SH-SY5Y (cell line): ENCODE results near the gene SOAT2.

Experiments used
- GATA2 ChIP-seq: IDR thresholded peaks from 2 replicates; pipeline ENCODE4 v1.6.1; 2011; ENCODE audit warnings: mild to moderate bottlenecking, low read depth, low read length
- GATA3 ChIP-seq: IDR thresholded peaks from 2 replicates; pipeline ENCODE4 v1.6.1; 2011; ENCODE audit warnings: low read depth, mild to moderate bottlenecking, low read length, moderate library complexity

DNA sequence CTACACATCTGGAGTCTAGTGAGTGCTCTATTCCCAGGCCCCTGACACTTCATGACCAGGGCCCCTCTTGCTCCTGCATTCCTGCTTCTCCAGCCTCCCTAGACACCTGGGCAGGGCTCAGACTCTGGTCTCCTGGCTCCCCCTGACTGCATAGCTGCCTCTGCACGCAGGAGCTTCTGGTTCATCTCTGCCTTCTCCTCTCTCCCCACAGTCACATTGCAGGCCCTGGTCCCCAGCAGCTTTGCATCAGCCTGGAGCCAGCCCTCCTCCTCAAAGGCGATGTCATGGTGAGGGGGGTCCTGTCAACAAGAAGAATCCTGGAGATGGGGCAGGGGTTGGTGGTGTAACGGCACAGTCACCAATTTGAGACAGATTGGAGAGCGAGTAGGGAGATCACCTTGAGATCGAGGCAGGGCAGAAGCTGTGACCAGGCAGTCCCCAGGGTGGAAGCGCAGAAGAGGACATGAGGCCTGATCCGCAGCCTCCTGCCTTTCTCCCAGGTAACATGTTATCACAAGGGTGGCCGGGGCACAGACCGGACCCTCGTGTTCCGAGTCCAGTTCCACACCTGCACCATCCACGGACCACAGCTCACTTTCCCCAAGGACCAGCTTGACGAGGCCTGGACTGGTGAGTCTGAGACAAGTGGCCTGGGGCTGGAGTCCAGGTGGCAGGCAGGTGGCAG lies 45.3 kb upstream of the SOAT2 start:
- no peak for TF ChIP-seq GATA3
- no peak for TF ChIP-seq GATA2
